Left ventricle myocardium inferior (tissue), 1 donor: ENCODE data around the gene PLAC9. TPM values are rescaled to one million over a fixed set of nuclear protein-coding genes. Genes with fewer than 3 reads are reported as not detected.

ENCODE experiments used
- DNase-seq: peaks from one replicate; pipeline ENCODE4 v3.0.0-alpha.2; 2020
- H3K27ac ChIP-seq: fragments of 200-600 bp; replicated peaks from 2 replicates; pipeline ENCODE4 v1.8.0; 2021
- H3K27me3 ChIP-seq: fragments of 200-600 bp; 2 replicates; pipeline ENCODE4 v1.8.0; 2021; ENCODE audit warnings: low read depth
- H3K36me3 ChIP-seq: fragments of 200-600 bp; 2 replicates; pipeline ENCODE4 v1.8.0; 2021
- H3K4me1 ChIP-seq: fragments of 200-600 bp; 2 replicates; pipeline ENCODE4 v1.8.0; 2021
- H3K4me3 ChIP-seq: fragments of 200-600 bp; 2 replicates; pipeline ENCODE4 v1.8.0; 2021; ENCODE audit warnings: mild to moderate bottlenecking, moderate library complexity
- H3K9me3 ChIP-seq: fragments of 200-600 bp; replicated peaks from 2 replicates; pipeline ENCODE4 v1.8.0; 2021
- intact Hi-C: fragments of 100-400 bp; cut with micrococcal nuclease; formaldehyde crosslinking; loops from one replicate; pipeline ENCODE4 v1.11.0; 2022
- total RNA-seq: library from RNA; stranded (reverse); fragmentation: NEBNext Ultra II Directional; extraction: Animal tissue kit (Norgen Biotek cat#: 25700); gene quantifications from one replicate; pipeline ENCODE4 v1.2.1, GENCODE V29; 2021
- TF ChIP-seq, protein P1 (sequence below): fragments of 200-600 bp; IDR thresholded peaks from 2 replicates; pipeline ENCODE4 v1.8.0; 2021; ENCODE audit warnings: antibody characterized with exemption, mild to moderate bottlenecking, borderline replicate concordance
- donor health status: DM: no; HTN: yes; CAD: no; lungs with severe emphysema.

PLAC9 gene
- total RNA-seq, 1 donor from 2014 or later: 34.3 TPM

DNA sequence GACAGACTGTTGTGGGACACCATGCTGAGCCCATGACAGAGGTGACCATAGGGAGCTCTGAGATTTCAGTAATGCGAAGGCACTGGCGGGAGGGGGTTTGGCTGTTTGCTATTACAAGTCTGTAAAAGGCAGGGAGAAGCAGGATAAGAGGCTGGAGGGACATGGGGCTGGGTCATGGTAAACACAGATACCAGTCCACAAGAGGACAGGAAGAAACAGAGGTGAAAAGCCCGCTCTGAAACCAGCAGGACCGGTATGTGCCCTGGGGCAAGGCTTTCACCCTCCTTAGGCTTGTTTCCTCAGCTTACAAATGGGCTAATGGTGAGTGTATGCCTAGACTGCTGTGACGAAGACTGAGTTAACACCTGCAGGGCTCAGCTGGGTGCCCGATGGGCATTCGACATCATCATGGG lies 38.7 kb downstream of the PLAC9 start:
- DNase-seq: no peak
- intact Hi-C loops: no loop called here
- peak overlapping the region; percentile 11 for H3K27ac ChIP-seq
- TF ChIP-seq, protein P1, sequence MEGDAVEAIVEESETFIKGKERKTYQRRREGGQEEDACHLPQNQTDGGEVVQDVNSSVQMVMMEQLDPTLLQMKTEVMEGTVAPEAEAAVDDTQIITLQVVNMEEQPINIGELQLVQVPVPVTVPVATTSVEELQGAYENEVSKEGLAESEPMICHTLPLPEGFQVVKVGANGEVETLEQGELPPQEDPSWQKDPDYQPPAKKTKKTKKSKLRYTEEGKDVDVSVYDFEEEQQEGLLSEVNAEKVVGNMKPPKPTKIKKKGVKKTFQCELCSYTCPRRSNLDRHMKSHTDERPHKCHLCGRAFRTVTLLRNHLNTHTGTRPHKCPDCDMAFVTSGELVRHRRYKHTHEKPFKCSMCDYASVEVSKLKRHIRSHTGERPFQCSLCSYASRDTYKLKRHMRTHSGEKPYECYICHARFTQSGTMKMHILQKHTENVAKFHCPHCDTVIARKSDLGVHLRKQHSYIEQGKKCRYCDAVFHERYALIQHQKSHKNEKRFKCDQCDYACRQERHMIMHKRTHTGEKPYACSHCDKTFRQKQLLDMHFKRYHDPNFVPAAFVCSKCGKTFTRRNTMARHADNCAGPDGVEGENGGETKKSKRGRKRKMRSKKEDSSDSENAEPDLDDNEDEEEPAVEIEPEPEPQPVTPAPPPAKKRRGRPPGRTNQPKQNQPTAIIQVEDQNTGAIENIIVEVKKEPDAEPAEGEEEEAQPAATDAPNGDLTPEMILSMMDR: no peak
- peaks cover 100% of the 10 kb centered on the region for H3K4me1 ChIP-seq
- H3K9me3 ChIP-seq: no peaks in the 10 kb centered on the region
- no peaks in the 10 kb centered on the region for H3K27me3 ChIP-seq
- H3K36me3 ChIP-seq: peaks cover 54% of the 10 kb centered on the region
- H3K4me3 ChIP-seq: no peak overlapping the region

DNA sequence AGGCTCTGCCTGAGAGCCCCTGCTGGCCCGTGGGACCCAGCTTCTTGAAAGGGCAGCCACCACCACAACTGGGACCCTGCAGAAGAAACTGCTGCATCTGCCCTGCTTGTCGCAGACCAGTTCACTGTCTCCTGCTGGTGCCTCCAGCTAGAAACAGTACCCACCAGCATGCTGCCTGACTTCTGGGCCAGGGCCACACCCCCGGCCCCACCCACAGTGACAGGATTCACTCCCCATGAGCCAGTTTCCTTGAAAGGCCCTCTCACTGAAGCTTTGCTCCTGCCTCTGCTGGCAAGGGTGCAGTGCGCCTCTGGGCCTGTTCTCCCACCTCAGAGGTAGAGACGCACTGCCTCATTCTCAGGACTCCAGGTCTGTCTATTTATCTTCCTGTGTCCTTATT lies 40.4 kb downstream of the PLAC9 start:
- H3K36me3 ChIP-seq: peaks cover 39% of the 10 kb centered on the region
- no peak for DNase-seq
- H3K4me1 ChIP-seq: peaks cover 100% of the 10 kb centered on the region
- peak overlapping the region; percentile 11 for H3K27ac ChIP-seq
- H3K4me3 ChIP-seq: no peak overlapping the region
- intact Hi-C loops: no loop called here
- H3K27me3 ChIP-seq: no peaks in the 10 kb centered on the region
- no peaks in the 10 kb centered on the region for H3K9me3 ChIP-seq
- TF ChIP-seq, protein P1: no peak

DNA sequence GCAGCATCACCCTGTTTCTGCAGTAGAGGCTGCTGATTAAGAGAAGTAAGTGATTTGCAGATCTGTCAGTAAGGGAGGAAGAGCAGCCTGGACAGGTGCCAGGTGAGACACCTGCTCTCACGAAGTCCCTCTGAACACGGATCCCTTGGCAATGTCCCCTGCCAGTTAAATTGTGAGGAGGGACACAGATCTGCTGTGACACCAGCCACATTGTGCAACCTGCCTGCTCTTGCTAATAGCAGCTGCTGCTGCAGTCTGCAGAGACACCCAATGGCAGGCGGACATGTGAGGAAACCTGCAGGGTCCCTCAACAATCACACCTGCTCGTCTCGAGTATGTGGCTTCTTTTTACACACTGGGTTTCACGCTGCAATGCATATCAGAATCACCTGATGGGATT lies 40.9 kb downstream of the PLAC9 start:
- Histone ChIP-seq H3K4me3 (no peak overlapping the region), H3K9me3 (no peaks in the 10 kb centered on the region), H3K27ac (no peak overlapping the region), H3K27me3 (no peaks in the 10 kb centered on the region), H3K4me1 (peaks cover 100% of the 10 kb centered on the region), H3K36me3 (peaks cover 38% of the 10 kb centered on the region)
- intact Hi-C loops: no loop called here
- TF ChIP-seq, protein P1: no peak
- no peak for DNase-seq

DNA sequence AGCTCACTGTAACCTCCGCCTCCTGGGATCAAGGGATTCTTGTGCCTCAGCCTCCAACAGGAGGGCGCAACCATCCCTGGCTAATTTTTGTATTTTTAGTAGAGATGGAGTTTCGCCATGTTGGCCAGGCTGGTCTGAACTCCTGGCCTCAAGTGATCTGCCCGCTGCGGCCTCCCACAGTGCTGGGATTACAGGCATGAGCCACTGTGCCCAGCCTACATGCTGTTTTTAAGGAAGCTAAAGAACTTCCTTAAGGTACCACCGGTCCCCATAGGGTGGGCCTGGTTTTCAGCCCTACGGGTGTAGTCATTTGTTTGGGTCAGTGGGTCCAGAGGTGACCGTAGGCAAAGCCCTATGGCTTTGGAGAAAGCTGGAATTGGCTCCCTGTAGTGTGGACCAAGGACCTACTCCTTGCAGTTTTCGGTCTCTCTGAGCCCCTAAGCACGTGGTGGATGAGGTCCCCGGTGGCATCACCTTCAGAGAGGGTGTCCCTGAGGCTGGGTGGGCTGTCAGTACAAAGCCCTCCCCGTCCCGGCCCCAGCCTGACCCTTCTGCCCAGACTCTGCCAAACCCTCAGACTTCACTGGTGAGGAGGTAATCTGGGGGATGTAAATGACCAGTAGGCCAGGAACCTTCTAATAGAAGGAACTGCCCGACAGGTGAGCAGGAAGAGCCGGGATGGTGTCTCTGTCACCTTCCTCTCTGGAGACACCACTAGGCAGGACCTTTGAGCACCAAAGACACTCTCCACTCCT lies 42.3 kb downstream of the PLAC9 start:
- H3K27ac ChIP-seq: no peak overlapping the region
- no peaks in the 10 kb centered on the region for H3K27me3 ChIP-seq
- DNase-seq: no peak
- H3K4me1 ChIP-seq: peaks cover 100% of the 10 kb centered on the region
- H3K36me3 ChIP-seq: peaks cover 36% of the 10 kb centered on the region
- no peaks in the 10 kb centered on the region for H3K9me3 ChIP-seq
- H3K4me3 ChIP-seq: no peak overlapping the region
- intact Hi-C loops: no loop called here
- TF ChIP-seq, protein P1: no peak

DNA sequence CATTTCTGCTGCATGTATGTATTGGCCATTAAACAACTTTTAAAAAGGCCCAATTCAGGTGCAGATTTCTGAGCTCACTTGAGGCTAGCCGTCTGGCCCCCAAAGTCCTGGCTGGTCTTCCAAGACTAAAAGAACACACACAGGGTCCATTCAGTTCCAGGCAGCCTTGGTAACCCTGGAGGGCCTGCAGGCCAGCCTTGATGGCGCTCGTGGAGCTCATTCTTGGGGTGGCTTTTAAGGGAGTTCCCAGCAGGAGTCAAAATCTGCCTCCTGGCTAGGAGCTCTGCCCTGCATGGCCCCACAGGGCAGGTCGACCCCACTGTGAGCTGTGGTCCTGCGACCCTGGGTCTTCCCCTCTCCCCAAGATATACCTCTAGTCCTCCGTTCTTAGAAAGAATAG lies 44.0 kb downstream of the PLAC9 start:
- DNase-seq: no peak
- intact Hi-C loops: no loop called here
- Histone ChIP-seq H3K27me3 (no peaks in the 10 kb centered on the region), H3K9me3 (no peaks in the 10 kb centered on the region), H3K27ac (peak overlapping the region; percentile 57), H3K36me3 (peaks cover 25% of the 10 kb centered on the region), H3K4me3 (no peak overlapping the region), H3K4me1 (peaks cover 95% of the 10 kb centered on the region)
- TF ChIP-seq, protein P1: no peak
